ENCODE measurements around the gene WDR45.

Gene WDR45

GRCh38 chrX:49043220-49043986, 36.3 kb downstream of the WDR45 start, which contains the start of gene TFE3:
Gene TFE3 (minus strand): TSS chrX:49043357. CDS start chrX:49043226, 131 bp downstream.
- DNase-seq (ENCODE audit: low read depth), result peak; percentile 87

GRCh38 chrX:49042581-49043219, 37.0 kb downstream of the WDR45 start:
- DNase-seq (ENCODE audit: low read depth), result no peak

- no peak for DNase-seq (ENCODE audit: low read depth)
These were observed 37.7 kb downstream of the WDR45 start for GRCh38 chrX:49041744-49042580.

- DNase-seq (ENCODE audit: low read depth), result no peak
These were observed 39.2 kb downstream of the WDR45 start for GRCh38 chrX:49040376-49040955.

- DNase-seq (ENCODE audit: low read depth), result peak; percentile 9
These were observed 39.9 kb downstream of the WDR45 start for GRCh38 chrX:49039598-49040375.

- no peak for DNase-seq (ENCODE audit: low read depth)
These were observed 41.7 kb downstream of the WDR45 start for GRCh38 chrX:49037883-49038475.

GRCh38 chrX:49030283-49030682, 49.4 kb downstream of the WDR45 start:
- DNase-seq (ENCODE audit: low read depth), result no peak

- DNase-seq (ENCODE audit: low read depth), result no peak
These were observed 49.8 kb downstream of the WDR45 start for GRCh38 chrX:49029876-49030275.

All from activated T-helper 1 cell treated with Interleukin-2 at 50 U/mL for 16 hours (primary cell).